Subcutaneous adipose tissue (tissue), 4 donors: ENCODE measurements around the gene VASN. TPM values are rescaled to one million over a fixed set of nuclear protein-coding genes. Genes with fewer than 3 reads are reported as not detected.

Experiments used
- CTCF ChIP-seq: fragments of 450-650 bp; IDR thresholded peaks from one replicate; pipeline ENCODE4 v1.5.1; 2016; ENCODE audit warnings: low read depth, mild to moderate bottlenecking, control low read depth, antibody characterized with exemption, moderate library complexity
- total RNA-seq, 4 donors: library from RNA; depleted of rRNA; stranded (reverse); fragments of >200 nt; gene quantifications; one replicate each; pipeline ENCODE4 v1.1.0, GENCODE V29; 2016

Gene VASN
- total RNA-seq, 4 donors from 2014 or later = 13.7 to 34.9 (median 22.3) TPM

- no peak for TF ChIP-seq CTCF
These were observed 44.8 kb downstream of the VASN start, which contains the start of gene CORO7 for GRCh38 chr16:4416200-4417032. Gene CORO7 (minus strand): TSS chr16:4416596. CDS start chr16:4416518, 78 bp downstream.

GRCh38 chr16:4419402-4419959 lies 47.8 kb downstream of the VASN start:
- no peak for TF ChIP-seq CTCF

GRCh38 chr16:4420505-4421105 lies 49.0 kb downstream of the VASN start:
- no peak for TF ChIP-seq CTCF

- TF ChIP-seq CTCF = no peak
These were observed 53.9 kb downstream of the VASN start, which contains the start of gene DNAJA3 for GRCh38 chr16:4425378-4426020. Gene DNAJA3 (plus strand): TSS chr16:4425868. CDS start chr16:4425882, 14 bp downstream.

- TF ChIP-seq CTCF = no peak
These were observed 54.5 kb downstream of the VASN start for GRCh38 chr16:4426021-4426684.

GRCh38 chr16:4426722-4427372 lies 55.2 kb downstream of the VASN start:
- TF ChIP-seq CTCF = no peak
